Thyroid gland (tissue), 4 donors: ENCODE data around the gene RNF166. TPM values are rescaled to one million over a fixed set of nuclear protein-coding genes. Genes with fewer than 3 reads are reported as not detected.

Source experiments
- DNase-seq, 2 donors: peaks; one replicate each; pipeline ENCODE4 v3.0.0-alpha.2; 2019
- H3K27ac ChIP-seq, 3 donors: fragments of 200-600 bp; sonication (generic); 1 replicate in 2 of 3; 2 replicates in 1 of 3; pipeline ENCODE4 v1.5.1; 2016 to 2019; ENCODE audit warnings: mild to moderate bottlenecking in 1 of 3, moderate library complexity in 1 of 3
- H3K27me3 ChIP-seq: fragments of 200-600 bp; sonication (generic); one replicate; pipeline ENCODE4 v1.5.1; 2019
- H3K36me3 ChIP-seq, 2 donors: fragments of 200-600 bp; sonication (generic); one replicate each; pipeline ENCODE4 v1.5.1; 2016 to 2019
- H3K4me1 ChIP-seq, 2 donors: fragments of 200-600 bp; sonication (generic); one replicate each; pipeline ENCODE4 v1.5.1; 2017 to 2019
- H3K4me3 ChIP-seq, 3 donors: fragments of 200-600 bp; sonication (generic); replicated peaks in 1 of 3; 1 replicate in 2 of 3; 2 replicates in 1 of 3; pipeline ENCODE4 v1.5.1; 2016; ENCODE audit warnings: mild to moderate bottlenecking in 1 of 3
- H3K9me3 ChIP-seq: fragments of 200-600 bp; sonication (generic); one replicate; pipeline ENCODE4 v1.5.1; 2017
- CTCF ChIP-seq, 6 experiments: fragments of 200-600 bp in 3 of 6; fragments of 450-650 bp in 3 of 6; sonication (generic) in 3 of 6; IDR thresholded peaks; one replicate each; pipeline ENCODE4 v1.5.1; 2016 to 2019; ENCODE audit warnings: antibody characterized with exemption in 6 of 6, mild to moderate bottlenecking in 2 of 6, inconsistent platforms in 1 of 6, moderate library complexity in 1 of 6
- POLR2A ChIP-seq, 2 donors: fragments of 450-650 bp; IDR thresholded peaks; one replicate each; pipeline ENCODE4 v1.6.1; 2017; ENCODE audit warnings: antibody characterized with exemption in 2 of 2, mild to moderate bottlenecking in 2 of 2, moderate library complexity in 1 of 2
- WGBS, 2 donors: methylation state at CpG; one replicate each; pipeline ENCODE4 v1.1.5; 2017; 5-methylcytosine and 5-hydroxymethylcytosine counted together
- intact Hi-C: fragments of 100-400 bp; cut with DNase I; formaldehyde crosslinking; loops from one replicate; pipeline ENCODE4 v1.15.1; 2023
- total RNA-seq, 4 donors: library from RNA; depleted of rRNA; stranded (reverse); fragments of >200 nt; gene quantifications; one replicate each; pipeline ENCODE4 v1.2.3, GENCODE V29; 2016

The RNF166 gene
- total RNA-seq, 4 donors from 2014 or later: 12.5 to 26.8 (median 19.1) TPM

GRCh38 chr16:88721236-88721635, 15.0 kb upstream of the RNF166 start:
- TF ChIP-seq POLR2A (IDR thresholded peaks at IDR 0.05) (no peak), CTCF (IDR thresholded peaks at IDR 0.05) (no peak)
- DNase-seq: no peak
- 95 to 98% methylated on average over 15 to 17 of the region's 17 CpGs for WGBS, 2 donors
- no peaks in the 10 kb centered on the region for H3K9me3 ChIP-seq
- no peak overlapping the region for H3K27ac ChIP-seq
- intact Hi-C loops: no loop called here
- H3K27me3 ChIP-seq: no peaks in the 10 kb centered on the region
- no peak overlapping the region for H3K4me3 ChIP-seq
- peaks cover 0 to 4% of the 10 kb centered on the region in 2 donors for H3K4me1 ChIP-seq
- H3K36me3 ChIP-seq: peaks cover 66 to 82% of the 10 kb centered on the region in 2 donors

- peaks cover 0 to 4% of the 10 kb centered on the region in 2 donors for H3K4me1 ChIP-seq
- no peaks in the 10 kb centered on the region for H3K9me3 ChIP-seq
- no peak for DNase-seq
- no peak overlapping the region for H3K27ac ChIP-seq
- H3K36me3 ChIP-seq: peaks cover 68 to 83% of the 10 kb centered on the region in 2 donors
- H3K27me3 ChIP-seq: no peaks in the 10 kb centered on the region
- WGBS, 2 donors: 92 to 93% methylated on average over 18 to 22 of the region's 23 CpGs
- TF ChIP-seq POLR2A (IDR thresholded peaks at IDR 0.05): no peak
- no peak for TF ChIP-seq CTCF (IDR thresholded peaks at IDR 0.05)
- intact Hi-C loops: no loop called here
- no peak overlapping the region for H3K4me3 ChIP-seq
Measured at GRCh38 chr16:88720396-88720970, 14.3 kb upstream of the RNF166 start.

GRCh38 chr16:88719933-88720296, 13.7 kb upstream of the RNF166 start:
- Histone ChIP-seq H3K27ac (no peak overlapping the region), H3K27me3 (no peaks in the 10 kb centered on the region), H3K4me3 (no peak overlapping the region), H3K36me3 (peaks cover 73 to 83% of the 10 kb centered on the region in 2 donors), H3K4me1 (peaks cover 0 to 4% of the 10 kb centered on the region in 2 donors), H3K9me3 (no peaks in the 10 kb centered on the region)
- intact Hi-C loops: no loop called here
- no peak for DNase-seq
- 91 to 97% methylated on average over 5 to 16 of the region's 19 CpGs for WGBS, 2 donors
- TF ChIP-seq POLR2A (IDR thresholded peaks at IDR 0.05) (no peak), CTCF (IDR thresholded peaks at IDR 0.05) (no peak)

GRCh38 chr16:88719267-88719932, 13.2 kb upstream of the RNF166 start:
- H3K27ac ChIP-seq: peak overlapping the region in 1 of 3 donors; percentile 6
- TF ChIP-seq POLR2A (IDR thresholded peaks at IDR 0.05) (no peak), CTCF (IDR thresholded peaks at IDR 0.05) (no peak)
- no peaks in the 10 kb centered on the region for H3K27me3 ChIP-seq
- peaks cover 76 to 83% of the 10 kb centered on the region in 2 donors for H3K36me3 ChIP-seq
- no peaks in the 10 kb centered on the region for H3K9me3 ChIP-seq
- peak; percentile 83 to 85 for DNase-seq
- no peak overlapping the region for H3K4me3 ChIP-seq
- 81 to 90% methylated on average over 4 to 23 of the region's 29 CpGs for WGBS, 2 donors
- H3K4me1 ChIP-seq: peaks cover 0 to 4% of the 10 kb centered on the region in 2 donors
- intact Hi-C loops: no loop called here

- intact Hi-C loops: no loop called here
- Histone ChIP-seq H3K9me3 (no peaks in the 10 kb centered on the region), H3K4me3 (no peak overlapping the region), H3K27me3 (no peaks in the 10 kb centered on the region), H3K36me3 (peaks cover 72 to 80% of the 10 kb centered on the region in 2 donors), H3K4me1 (peaks cover 0 to 4% of the 10 kb centered on the region in 2 donors), H3K27ac (no peak overlapping the region)
- no peak for DNase-seq
- 90 to 94% methylated on average over 11 of the region's 11 CpGs for WGBS, 2 donors
- TF ChIP-seq CTCF (IDR thresholded peaks at IDR 0.05) (no peak), POLR2A (IDR thresholded peaks at IDR 0.05) (no peak)
Measured at GRCh38 chr16:88718178-88718577, 12.0 kb upstream of the RNF166 start.
